ENCODE measurements around the gene PHF2. TPM values are rescaled to one million over a fixed set of nuclear protein-coding genes. Genes with fewer than 3 reads are reported as not detected.

Gene PHF2
- total and polyA plus RNA-seq, 2 of the 4 experiments (the other 2 are of a cell fraction): 5.9 to 9.5 TPM

- peaks cover 18 to 33% of the 10 kb centered on the region in 2 experiments for H3K79me1 ChIP-seq (ENCODE audit: low read depth in 1 of 2, low read length in 2 of 2)
- ATAC-seq (ENCODE audit: low read depth) (no peak), DNase-seq (no peak)
- no peak overlapping the region for H3K56ac ChIP-seq (ENCODE audit: extremely low read depth, insufficient read depth, low read length)
- in situ Hi-C loops (cut with MboI; ENCODE audit: low sequenced_read_pairs): no loop called here
- H2BK20ac ChIP-seq (ENCODE audit: low read depth, low read length): no peak overlapping the region
- H3K18ac ChIP-seq (ENCODE audit: low read depth, low read length): no peak overlapping the region
- no peak overlapping the region for H3K4me3 ChIP-seq (ENCODE audit: insufficient read depth, low read depth, low read length)
- no peaks in the 10 kb centered on the region for H3K9me3 ChIP-seq (ENCODE audit: control insufficient read depth, insufficient read depth, low read length)
- TF ChIP-seq, protein P1, sequence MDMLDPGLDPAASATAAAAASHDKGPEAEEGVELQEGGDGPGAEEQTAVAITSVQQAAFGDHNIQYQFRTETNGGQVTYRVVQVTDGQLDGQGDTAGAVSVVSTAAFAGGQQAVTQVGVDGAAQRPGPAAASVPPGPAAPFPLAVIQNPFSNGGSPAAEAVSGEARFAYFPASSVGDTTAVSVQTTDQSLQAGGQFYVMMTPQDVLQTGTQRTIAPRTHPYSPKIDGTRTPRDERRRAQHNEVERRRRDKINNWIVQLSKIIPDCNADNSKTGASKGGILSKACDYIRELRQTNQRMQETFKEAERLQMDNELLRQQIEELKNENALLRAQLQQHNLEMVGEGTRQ (IDR thresholded peaks at IDR 0.05; ENCODE audit: low read depth, low read length): no peak
- TF ChIP-seq FOS (IDR thresholded peaks at IDR 0.05; ENCODE audit: low read depth, low read length) (no peak), RAD21 (IDR thresholded peaks at IDR 0.05; ENCODE audit: low read length) (no peak)
- H3K36me3 ChIP-seq (ENCODE audit: control insufficient read depth, insufficient read depth, low read length): peaks cover 28% of the 10 kb centered on the region
- intact Hi-C loops (cut with micrococcal nuclease): no loop called here
- no peak overlapping the region for H2BK15ac ChIP-seq (ENCODE audit: low read depth, low read length)
- no peak overlapping the region for H3K4ac ChIP-seq (ENCODE audit: low read depth, low read length)
- no peak overlapping the region for H3K14ac ChIP-seq (replicated peaks; ENCODE audit: low read depth, low read length)
- H4K91ac ChIP-seq (ENCODE audit: insufficient read depth, low read depth, low read length): no peak overlapping the region
- no peak overlapping the region for H3K4me2 ChIP-seq (ENCODE audit: low read depth, low read length)
- no peaks in the 10 kb centered on the region for H4K20me1 ChIP-seq (ENCODE audit: insufficient read depth, low read length)
- no peak overlapping the region for H4K5ac ChIP-seq (ENCODE audit: low read depth, low read length)
- H3K4me1 ChIP-seq (ENCODE audit: control insufficient read depth, insufficient read depth, low read length): no peaks in the 10 kb centered on the region
- H2AFZ ChIP-seq (replicated peaks; ENCODE audit: low read length, poor library complexity): no peak overlapping the region
- no peak overlapping the region for H2AK9ac ChIP-seq (replicated peaks; ENCODE audit: low read depth, low read length, poor library complexity)
- H3K9ac ChIP-seq (ENCODE audit: low read depth, low read length): no peak overlapping the region
- no peak overlapping the region for H2BK5ac ChIP-seq (ENCODE audit: low read depth, low read length, poor library complexity, severe bottlenecking)
- 100% methylated on average over 4 of the region's 11 CpGs; no CpG with 5 or more reads in 1 of the 2 experiments for WGBS, 2 experiments (ENCODE audit: extremely low coverage in 2 of 2, insufficient read length in 1 of 2)
- ChIA-PET POLR2A (ENCODE audit: unreplicated experiment) (no interaction called here), CTCF (no interaction called here)
- BruUV-seq (replicated peaks): no TSS peak
- no peak overlapping the region for H4K8ac ChIP-seq (ENCODE audit: low read depth in 2 of 2, low read length in 2 of 2)
- dilution Hi-C loops (cut with HindIII; ENCODE audit: low sequenced_read_pairs, unreplicated experiment): no loop called here
- no peak overlapping the region for H3K27ac ChIP-seq (ENCODE audit: insufficient read depth, low read length)
- peaks cover 9% of the 10 kb centered on the region; the same call in 1 of the 2 replicates for H3K9me1 ChIP-seq (ENCODE audit: insufficient read depth, low read length)
- no peak overlapping the region for H2BK120ac ChIP-seq (ENCODE audit: low read depth, low read length)
- no peak overlapping the region for H3K23ac ChIP-seq (ENCODE audit: low read depth, low read length)
- H3K27me3 ChIP-seq (ENCODE audit: control insufficient read depth, insufficient read depth, low read length): no peaks in the 10 kb centered on the region
- H2AK5ac ChIP-seq (ENCODE audit: low read depth, low read length): no peak overlapping the region
Observed at GRCh38 chr9:93546356-93546755, 30.0 kb upstream of the PHF2 start.
